Mucosa of descending colon (tissue), 3 donors: Measurements from ENCODE around the gene ZNF512. TPM values are rescaled to one million over a fixed set of nuclear protein-coding genes. Genes with fewer than 3 reads are reported as not detected.

Experiments
- ATAC-seq: fragments of 200-7000 bp; cut with Tn5 transposase; one replicate; pipeline ENCODE4 v1.9.1; 2020; ENCODE audit warnings: mild to moderate bottlenecking, moderate library complexity
- DNase-seq, 3 donors: peaks; one replicate each; pipeline ENCODE4 v3.0.0-alpha.2; 2020
- H3K36me3 ChIP-seq: fragments of 200-600 bp; one replicate; pipeline ENCODE4 v1.8.0; 2021; ENCODE audit warnings: low read depth, mild to moderate bottlenecking
- H3K4me1 ChIP-seq: fragments of 200-600 bp; one replicate; pipeline ENCODE4 v1.8.0; 2021; ENCODE audit warnings: low read depth, mild to moderate bottlenecking
- H3K4me3 ChIP-seq: fragments of 200-600 bp; one replicate; pipeline ENCODE4 v1.8.0; 2021; ENCODE audit warnings: mild to moderate bottlenecking
- H3K9me3 ChIP-seq: fragments of 200-600 bp; one replicate; pipeline ENCODE4 v1.8.0; 2021; ENCODE audit warnings: mild to moderate bottlenecking
- CTCF ChIP-seq: fragments of 200-600 bp; IDR thresholded peaks from one replicate; pipeline ENCODE4 v1.8.0; 2022; ENCODE audit warnings: antibody characterized with exemption, mild to moderate bottlenecking
- intact Hi-C, 2 donors: fragments of 100-400 bp; cut with DNase I in 1 of 2; cut with micrococcal nuclease in 1 of 2; formaldehyde crosslinking; loops; one replicate each; pipeline versions ENCODE4 v1.11.0 to v1.11.1; 2022; cut with DNase I, micrococcal nuclease
- total RNA-seq, 3 donors: library from RNA; stranded (reverse); fragmentation: NEBNext Ultra II Directional in 2 of 3; extraction: Animal tissue kit (Norgen Biotek cat#: 25700) in 2 of 3; gene quantifications; one replicate each; pipeline versions ENCODE4 v1.2.1 to v1.2.4, GENCODE V29; 2021 to 2023
- donor health status: DM: no; HTN: no; CAD: no; lungs with moderate emphysema.
- donor health status: DM: no; HTN: no; CAD: no.
- donor health status: DM: no; HTN: yes; CAD: no.

The ZNF512 gene
- total RNA-seq, 3 donors from 2014 or later = 14.4 to 37.8 (median 19.7) TPM

GRCh38 chr2:27671235-27671634 lies 88.4 kb downstream of the ZNF512 start:
- Histone ChIP-seq H3K4me1 (no peaks in the 10 kb centered on the region), H3K4me3 (no peak overlapping the region), H3K36me3 (peaks cover 19% of the 10 kb centered on the region), H3K9me3 (no peaks in the 10 kb centered on the region)
- ATAC-seq = no peak
- DNase-seq = no peak
- no peak for TF ChIP-seq CTCF
- intact Hi-C loops = no loop called here

Other genes starting within 250 kb of the ZNF512 start
- 10 to 100 TPM; 53.7 to 83.5 (median 56.9) TPM for gene GTF3C2, start 226.3 kb upstream of the ZNF512 start, total RNA-seq
- 10 to 100 TPM; 31.4 to 59.9 (median 34.0) TPM for gene EIF2B4, start 212.7 kb upstream of the ZNF512 start, total RNA-seq
- gene SNX17, start 212.4 kb upstream of the ZNF512 start, total RNA-seq = 10 to 100 TPM; 85.5 to 94.4 (median 91.0) TPM
- gene ZNF513, start 202.3 kb upstream of the ZNF512 start, total RNA-seq = 10 to 100 TPM; 22.6 to 32.0 (median 25.4) TPM
- gene PPM1G, start 173.5 kb upstream of the ZNF512 start, total RNA-seq = 10 to 100 TPM; 53.4 to 64.1 (median 59.6) TPM
- 100 to 1,000 TPM in 1 of 3 donors, 10 to 100 TPM in 2; 68.4 to 104 (median 87.6) TPM for gene NRBP1, start 154.4 kb upstream of the ZNF512 start, total RNA-seq
- 10 to 100 TPM; 43.9 to 93.4 (median 85.1) TPM for gene KRTCAP3, start 140.7 kb upstream of the ZNF512 start, total RNA-seq
- gene IFT172, start 93.3 kb upstream of the ZNF512 start, total RNA-seq = 10 to 100 TPM; 54.4 to 93.7 (median 62.4) TPM
- gene FNDC4, start 87.8 kb upstream of the ZNF512 start, total RNA-seq = 1 to 10 TPM in 2 of 3 donors, under 1 TPM in 1; 0.64 to 3.1 (median 1.7) TPM
- under 1 TPM in 1 of 3 donors, not detected in 2; 0.29 TPM for gene GCKR, start 86.2 kb upstream of the ZNF512 start, total RNA-seq
- 1 to 10 TPM; 1.9 to 4.0 (median 2.9) TPM for gene CCDC121, start 46.0 kb downstream of the ZNF512 start, total RNA-seq
- 10 to 100 TPM; 23.3 to 27.8 (median 25.2) TPM for gene GPN1, start 46.0 kb downstream of the ZNF512 start, total RNA-seq
- 10 to 100 TPM; 19.5 to 30.3 (median 28.1) TPM for gene SUPT7L, start 80.6 kb downstream of the ZNF512 start, total RNA-seq
- 10 to 100 TPM; 14.8 to 15.8 (median 15.5) TPM for gene SLC4A1AP, start 80.8 kb downstream of the ZNF512 start, total RNA-seq
- gene MRPL33, start 188.7 kb downstream of the ZNF512 start, total RNA-seq = 10 to 100 TPM; 43.4 to 88.2 (median 53.8) TPM